K562 (cell line): ENCODE measurements around the gene YKT6. TPM values are rescaled to one million over a fixed set of nuclear protein-coding genes. Genes with fewer than 3 reads are reported as not detected.

ENCODE experiments used
- ATAC-seq: fragments of 200-7000 bp; cut with Tn5 transposase; 3 replicates; pipeline ENCODE4 v1.9.1; 2020; ENCODE audit warnings: moderate library complexity
- BruUV-seq: library from RNA; stranded (reverse); fragments of 400-500 nt; replicated peaks from 2 replicates; lab custom pipeline; 2021; lab: Mats Ljungman, UMichigan
- CTCF ChIA-PET: fragments of 300-600 bp; formaldehyde crosslinking; extraction: SDS; loops from one replicate; lab custom pipeline; 2021; ENCODE audit warnings: low intra/inter-chr PET ratio; lab: Yijun Ruan, JAX
- POLR2A ChIA-PET: fragments of 300-600, 350-650 bp; sonication (Branson Sonifier 250); formaldehyde crosslinking; extraction: SDS; loops from one replicate; lab custom pipeline; 2021; ENCODE audit warnings: antibody characterized with exemption, inconsistent platforms; lab: Yijun Ruan, JAX
- DNase-seq, 4 experiments: peaks; one replicate each; pipeline versions ENCODE4 v3.0.0 to v3.0.0-alpha.2; 2011 to 2018; ENCODE audit warnings: low spot score in 3 of 4, mixed read lengths in 3 of 4; ENCODE audit errors: extremely low read depth in 1 of 4
- FAIRE-seq: peaks from 2 replicates; lab custom pipeline; 2011; peaks lifted over from hg19 to GRCh38; lab: Jason Lieb, UNC
- H2AFZ ChIP-seq: 2 replicates; pipeline ENCODE4 v1.6.0; 2011; ENCODE audit warnings: low read depth, low read length, control low read depth, inconsistent platforms
- H3K27ac ChIP-seq: fragments of 200-600 bp; 3 replicates; pipeline ENCODE4 v1.8.0; 2011; ENCODE audit warnings: low read depth, mild to moderate bottlenecking, control low read depth, inconsistent platforms, low read length, moderate library complexity, mixed read lengths; ENCODE audit errors: extremely low read depth
- H3K27me3 ChIP-seq, 2 experiments: fragments of 300-600 bp in 1 of 2; 2 replicates in 1 of 2; 3 replicates in 1 of 2; pipeline versions ENCODE4 v1.6.0 to v1.8.0; 2011; ENCODE audit warnings: inconsistent platforms in 2 of 2, low read length in 2 of 2, mild to moderate bottlenecking in 1 of 2, mixed read lengths in 1 of 2, moderate library complexity in 1 of 2; ENCODE audit not compliant: control insufficient read depth in 2 of 2, insufficient read depth in 2 of 2
- H3K36me3 ChIP-seq: fragments of 300-600 bp; 3 replicates; pipeline ENCODE4 v1.8.0; 2011; ENCODE audit warnings: mild to moderate bottlenecking, low read length, inconsistent platforms; ENCODE audit not compliant: control insufficient read depth, insufficient read depth
- H3K4me1 ChIP-seq, 2 experiments: fragments of 200-600 bp in 1 of 2; replicated peaks in 1 of 2; 2 replicates in 1 of 2; 3 replicates in 1 of 2; pipeline versions ENCODE4 v1.5.1 to v1.8.0; 2011; ENCODE audit warnings: inconsistent platforms in 2 of 2, low read length in 2 of 2, mild to moderate bottlenecking in 1 of 2, mixed read lengths in 1 of 2, moderate library complexity in 1 of 2; ENCODE audit not compliant: control insufficient read depth in 2 of 2, insufficient read depth in 2 of 2
- H3K4me2 ChIP-seq: 2 replicates; pipeline ENCODE4 v1.6.1; 2011; ENCODE audit warnings: low read length, control low read depth, inconsistent platforms, mixed read lengths; ENCODE audit not compliant: insufficient read depth
- H3K4me3 ChIP-seq: fragments of 200-600 bp; sonication (generic), shearing (Covaris generic); 2 replicates; pipeline ENCODE4 v1.5.1; 2016; ENCODE audit warnings: control low read depth, inconsistent platforms
- H3K79me2 ChIP-seq: fragments of 200-600 bp; 3 replicates; pipeline ENCODE4 v1.8.0; 2011; ENCODE audit warnings: low read length, inconsistent platforms; ENCODE audit not compliant: control insufficient read depth, insufficient read depth
- H3K9ac ChIP-seq, 2 experiments: 2 replicates each; pipeline versions ENCODE4 v1.6.0 to v1.6.1; 2011; ENCODE audit warnings: low read depth in 2 of 2, low read length in 2 of 2, control low read depth in 1 of 2, inconsistent platforms in 1 of 2, mild to moderate bottlenecking in 1 of 2, mixed read lengths in 1 of 2; ENCODE audit not compliant: insufficient read depth in 1 of 2
- H3K9me1 ChIP-seq: one replicate; pipeline ENCODE4 v1.6.0; 2011; ENCODE audit warnings: inconsistent platforms, mild to moderate bottlenecking, low read length, moderate library complexity; ENCODE audit not compliant: control insufficient read depth, insufficient read depth
- H3K9me3 ChIP-seq: replicated peaks from 2 replicates; pipeline ENCODE4 v1.5.1; 2011; ENCODE audit warnings: low read depth, low read length, inconsistent platforms; ENCODE audit not compliant: control insufficient read depth, insufficient read depth
- H4K20me1 ChIP-seq: replicated peaks from 2 replicates; pipeline ENCODE4 v1.6.1; 2011; ENCODE audit warnings: low read length, inconsistent platforms, mixed read lengths; ENCODE audit not compliant: control insufficient read depth, insufficient read depth
- ATF2 ChIP-seq: sonication (generic); formaldehyde crosslinking; IDR thresholded peaks from 2 replicates; pipeline ENCODE4 v1.8.1; 2022; ENCODE audit warnings: missing genetic modification reagents
- ESRRB ChIP-seq: fragments of 250-450 bp; sonication (Bioruptor Pico); IDR thresholded peaks from 2 replicates; pipeline ENCODE4 v1.5.0; 2020; ENCODE audit warnings: mild to moderate bottlenecking, moderate library complexity, borderline replicate concordance
- FOXO4 ChIP-seq: fragments of 450-650 bp; formaldehyde crosslinking; IDR thresholded peaks from 2 replicates; pipeline ENCODE4 v1.4.0; 2020; ENCODE audit warnings: mild to moderate bottlenecking, moderate library complexity
- GTF2A2 ChIP-seq: IDR thresholded peaks from 2 replicates; pipeline ENCODE4 v1.6.1; 2016; ENCODE audit warnings: mild to moderate bottlenecking, missing genetic modification characterization, missing compliant biosample characterization
- HMGXB4 ChIP-seq: sonication (generic); formaldehyde crosslinking; IDR thresholded peaks from 2 replicates; pipeline ENCODE4 v1.8.1; 2023; ENCODE audit warnings: mild to moderate bottlenecking, missing genetic modification reagents
- HNRNPL ChIP-seq: fragments of 200-400 bp; formaldehyde crosslinking; IDR thresholded peaks from 2 replicates; pipeline ENCODE4 v1.6.1; 2017; ENCODE audit warnings: low read depth, mild to moderate bottlenecking, low read length
- JUN ChIP-seq, 2 experiments: sonication (generic) in 1 of 2; formaldehyde crosslinking in 1 of 2; IDR thresholded peaks; 2 replicates each; pipeline versions ENCODE4 v1.6.1 to v1.8.0; 2012 to 2022; ENCODE audit warnings: borderline replicate concordance in 2 of 2, mild to moderate bottlenecking in 2 of 2, improper control_type of control experiment in 1 of 2, low read depth in 1 of 2, low read length in 1 of 2, missing genetic modification reagents in 1 of 2
- KLF16 ChIP-seq: IDR thresholded peaks from 2 replicates; pipeline ENCODE4 v1.6.1; 2016; ENCODE audit warnings: antibody characterized with exemption
- RBM14 ChIP-seq: fragments of 200-400 bp; formaldehyde crosslinking; IDR thresholded peaks from 2 replicates; pipeline ENCODE4 v1.6.1; 2018; ENCODE audit warnings: low read depth, mild to moderate bottlenecking, low read length, moderate library complexity, borderline replicate concordance; ENCODE audit not compliant: insufficient read depth
- SRSF7 ChIP-seq: fragments of 200-400 bp; formaldehyde crosslinking; optimal IDR thresholded peaks from 2 replicates; pipeline ENCODE3; 2017; ENCODE audit warnings: mild to moderate bottlenecking, low read depth, low read length
- TCF15 ChIP-seq: fragments of 250-450 bp; sonication (Bioruptor Pico); IDR thresholded peaks from 2 replicates; pipeline ENCODE4 v1.8.0; 2022; ENCODE audit warnings: moderate library complexity, mild to moderate bottlenecking, inconsistent platforms
- ZNF512 ChIP-seq: IDR thresholded peaks from 2 replicates; pipeline ENCODE4 v1.6.1; 2016; ENCODE audit warnings: missing genetic modification characterization, missing compliant biosample characterization
- ZNF551 ChIP-seq: fragments of 250-450 bp; sonication (Bioruptor Pico); IDR thresholded peaks from 2 replicates; pipeline ENCODE4 v1.5.0; 2021; ENCODE audit warnings: mild to moderate bottlenecking, moderate library complexity
- ZNF766 ChIP-seq: fragments of 200-800 bp; sonication (Bioruptor generic); conservative IDR thresholded peaks from 2 replicates; pipeline ENCODE4 v1.6.1; 2016; ENCODE audit warnings: missing genetic modification characterization, missing compliant biosample characterization
- WGBS: fragments of 100-300 bp; shearing (Covaris generic); methylation state at CpG from one replicate; pipeline ENCODE4 v1.1.6; 2016; ENCODE audit warnings: low coverage, mixed read lengths; ENCODE audit not compliant: insufficient coverage; ENCODE audit errors: missing lambda C conversion rate; 5-methylcytosine and 5-hydroxymethylcytosine counted together
- in situ Hi-C: fragments of 300-500 bp; cut with MboI; formaldehyde crosslinking; loops from 4 replicates; pipeline ENCODE4 v1.15.0; 2018; ENCODE audit warnings: inconsistent platforms, mixed read lengths
- intact Hi-C: fragments of 100-400 bp; cut with micrococcal nuclease; formaldehyde crosslinking; loops from 2 replicates; pipeline ENCODE4 v1.14.2; 2022
- polyA plus RNA-seq, 8 experiments: library from polyadenylated mRNA; depleted of rRNA in 4 of 8; stranded (reverse) in 5 of 8; unstranded in 3 of 8; fragments of >200 nt; fragmentation: Nextera tagmentation in 2 of 8; fragmentation: Illumina TruSeq in 1 of 8; extraction: Ambion mirVana in 2 of 8; extraction: Trizol in 1 of 8; gene quantifications; 2 replicates each; pipeline versions ENCODE4 v1.2.1 to v1.2.3, GENCODE V29; 2011 to 2014; ENCODE audit warnings: inconsistent platforms in 1 of 8, missing spikeins in 1 of 8
- total RNA-seq, 7 experiments: library from RNA; depleted of rRNA in 6 of 7; stranded (reverse); fragments of >200 nt in 6 of 7; fragmentation: Illumina TruSeq in 2 of 7; extraction: Trizol in 2 of 7; gene quantifications; 2 replicates each; pipeline versions ENCODE4 v1.2.1 to v1.2.3, GENCODE V29; 2011 to 2021; ENCODE audit warnings: low replicate concordance in 1 of 7

Gene YKT6
- total and polyA plus RNA-seq, 9 of the 15 experiments (the other 6 are each of a cell fraction or from before 2014, with no cell fraction given) = 1.6 to 90.6 (median 75.1) TPM

GRCh38 chr7:44173911-44174693, 26.7 kb upstream of the YKT6 start:
- in situ Hi-C loops = no loop called here
- no peak overlapping the region for H3K4me3 ChIP-seq
- no TSS peak for BruUV-seq
- CTCF ChIA-PET = no interaction called here
- H3K4me1 ChIP-seq = no peaks in the 10 kb centered on the region
- DNase-seq = no peak
- intact Hi-C loops = no loop called here
- peaks cover 32 to 38% of the 10 kb centered on the region in 2 experiments for H3K27me3 ChIP-seq
- H3K79me2 ChIP-seq = no peaks in the 10 kb centered on the region
- H3K9me3 ChIP-seq = no peaks in the 10 kb centered on the region
- WGBS = 0% methylated on average over 3 of the region's 3 CpGs
- no peak for TF ChIP-seq ATF2 (CRISPR knock-in tag)
- no peak for TF ChIP-seq HMGXB4 (CRISPR knock-in tag)
- TF ChIP-seq HNRNPL = no peak
- TF ChIP-seq TCF15 (CRISPR knock-in tag) = no peak
- TF ChIP-seq ZNF551 (CRISPR knock-in tag) = no peak
- no peak for TF ChIP-seq RBM14
- TF ChIP-seq JUN (IDR thresholded peaks at IDR 0.05; ENCODE audit: borderline replicate concordance, low read depth, low read length) = no peak
- no peak for TF ChIP-seq JUN (CRISPR knock-in tag; IDR thresholded peaks at IDR 0.05; ENCODE audit: borderline replicate concordance)
- TF ChIP-seq KLF16 = no peak
- peak; percentile 39; the same call in 1 of the 2 replicates for TF ChIP-seq ZNF766
- TF ChIP-seq GTF2A2 (tag) = no peak
- peak; percentile 78 for TF ChIP-seq ZNF512 (tag)
- TF ChIP-seq FOXO4 (CRISPR knock-in tag) = no peak
- no peak for TF ChIP-seq SRSF7
- no peak for TF ChIP-seq ESRRB (CRISPR knock-in tag)
- TF ChIP-seq, all 486 proteins: peak for 2
- FAIRE-seq (no peak), ATAC-seq (no peak)
- Histone ChIP-seq H3K36me3 (no peaks in the 10 kb centered on the region), H3K4me2 (no peak overlapping the region), H3K9ac (no peak overlapping the region), H3K9me1 (no peaks in the 10 kb centered on the region), H3K27ac (no peak overlapping the region), H2AFZ (no peak overlapping the region), H4K20me1 (no peaks in the 10 kb centered on the region)
- POLR2A ChIA-PET = interaction anchor here (1.6 kb wide), 1 partner anchor 11 kb away, joined by 5 read pairs; no protein-coding TSS in a partner anchor
